Right cardiac atrium (tissue), 5 donors: ENCODE results near the gene NUP188. TPM values are rescaled to one million over a fixed set of nuclear protein-coding genes. Genes with fewer than 3 reads are reported as not detected.
"Not testable (repeated sequence)": the region's sequence is repeated elsewhere in the genome, so short reads cannot be mapped to it uniquely, and the experiment has no call there.

Experiments
- ATAC-seq, 2 donors: fragments of 200-7000 bp; cut with Tn5 transposase; one replicate each; pipeline versions ENCODE4 v1.8.0 to v1.9.1; 2020; ENCODE audit warnings: moderate library complexity in 2 of 2, mild to moderate bottlenecking in 1 of 2
- DNase-seq, 3 donors: peaks; one replicate each; pipeline ENCODE4 v3.0.0-alpha.2; 2020
- H3K27ac ChIP-seq: one replicate; pipeline ENCODE4 v1.5.1; 2013; ENCODE audit warnings: mild to moderate bottlenecking, low read length, control low read depth, moderate library complexity
- H3K27me3 ChIP-seq: one replicate; pipeline ENCODE4 v1.6.1; 2013; ENCODE audit not compliant: control insufficient read depth, insufficient read depth
- H3K4me1 ChIP-seq: one replicate; pipeline ENCODE4 v1.6.1; 2013; ENCODE audit warnings: low read length; ENCODE audit not compliant: control insufficient read depth, insufficient read depth
- H3K4me3 ChIP-seq: one replicate; pipeline ENCODE4 v1.5.1; 2013; ENCODE audit warnings: low read length, control low read depth
- H3K9me3 ChIP-seq: one replicate; pipeline ENCODE4 v1.6.1; 2013; ENCODE audit warnings: low read length; ENCODE audit not compliant: control insufficient read depth
- WGBS: extraction: QIAGEN DNeasy Blood & Tissue Kit; methylation state at CpG from one replicate; pipeline ENCODE4 v1.1.7; 2013; 5-methylcytosine and 5-hydroxymethylcytosine counted together
- intact Hi-C, 4 donors: fragments of 100-400 bp; cut with DNase I; formaldehyde crosslinking; loops; one replicate each; pipeline versions ENCODE4 v1.11.0 to v1.14.0; 2022 to 2023
- polyA plus RNA-seq: library from polyadenylated mRNA; stranded (reverse); fragments of 200-250 nt; gene quantifications from one replicate; pipeline ENCODE4 v1.2.3, GENCODE V29; 2013
- total RNA-seq, 4 donors: library from RNA; stranded (reverse); fragmentation: NEBNext Ultra II Directional; extraction: Animal tissue kit (Norgen Biotek cat#: 25700); gene quantifications; one replicate each; pipeline ENCODE4 v1.2.1, GENCODE V29; 2021
- donor health status: healthy with polysubstance abuse.
- donor health status: DM: no; HTN: yes; CAD: no.
- donor health status: DM: no; HTN: no; CAD: no.
- donor health status: DM: no; HTN: yes; CAD: no; lungs with severe emphysema.
- donor health status: DM: yes; HTN: yes; CAD: no.

Gene NUP188
- total and polyA plus RNA-seq, 5 donors, result 9.8 to 24.6 (median 17.2) TPM

DNA sequence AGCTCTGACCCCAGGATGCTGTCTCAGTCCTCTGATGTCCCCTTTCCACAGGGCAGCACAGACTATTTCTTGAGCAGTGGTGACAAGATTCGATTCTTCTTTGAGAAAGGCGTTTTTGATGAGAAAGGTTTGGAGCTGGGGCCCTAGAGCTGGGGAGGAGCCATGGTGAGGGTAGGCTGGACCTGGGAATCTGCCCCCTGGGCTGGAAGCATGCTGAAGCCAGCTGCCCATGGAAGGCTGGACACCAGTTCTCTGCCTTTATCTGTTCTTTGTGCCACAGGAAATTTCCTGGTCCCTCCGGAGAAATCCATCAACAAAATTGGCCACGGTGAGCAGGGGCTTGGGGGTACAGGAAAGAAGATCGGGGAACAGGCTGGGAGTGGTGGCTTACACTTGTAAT is 13.8 kb upstream of the NUP188 start:
- Histone ChIP-seq H3K9me3 (no peaks in the 10 kb centered on the region), H3K4me1 (no peaks in the 10 kb centered on the region), H3K27me3 (no peaks in the 10 kb centered on the region), H3K27ac (no peak overlapping the region), H3K4me3 (no peak overlapping the region)
- no peak for ATAC-seq
- intact Hi-C loops, result no loop called here
- whole genome bisulfite sequencing, result 83% methylated on average over 5 of the region's 5 CpGs
- no peak for DNase-seq

DNA sequence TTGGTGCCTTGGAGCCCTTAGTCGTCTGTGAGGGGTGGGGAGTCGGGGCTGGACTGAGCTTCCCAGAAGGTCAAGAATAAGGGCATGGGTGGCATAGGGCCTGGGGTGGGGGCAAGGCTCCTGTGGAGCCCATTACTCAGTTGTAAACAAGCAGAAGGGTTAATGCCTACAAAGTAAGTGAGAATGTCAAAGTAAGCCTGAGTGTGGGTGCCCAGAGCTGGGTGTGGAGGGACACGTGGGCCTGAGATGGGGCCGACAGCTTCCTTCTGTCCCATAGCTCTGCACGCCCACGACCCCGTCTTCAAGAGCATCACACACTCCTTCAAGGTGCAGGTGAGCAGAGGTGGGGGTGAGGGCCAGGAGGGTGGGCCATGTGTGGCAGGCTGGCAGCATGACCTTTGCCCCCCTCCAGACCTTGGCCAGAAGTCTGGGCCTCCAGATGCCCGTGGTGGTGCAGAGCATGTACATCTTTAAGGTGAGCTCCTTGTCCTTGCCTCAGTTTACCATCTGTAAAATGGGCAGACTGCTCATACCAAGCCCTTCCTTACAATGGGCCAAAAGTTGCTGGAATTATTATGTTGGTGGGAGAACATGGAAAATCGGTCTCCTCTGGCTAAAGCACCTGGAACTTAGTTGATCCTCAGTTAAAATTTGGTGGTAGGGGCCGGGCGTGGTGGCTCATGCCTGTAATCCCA is 11.2 kb upstream of the NUP188 start:
- no peak overlapping the region for H3K27ac ChIP-seq
- peak in 1 of 3 donors; percentile 18 for DNase-seq
- H3K9me3 ChIP-seq, result no peaks in the 10 kb centered on the region
- H3K27me3 ChIP-seq, result no peaks in the 10 kb centered on the region
- 88% methylated on average over 11 of the region's 11 CpGs for WGBS
- H3K4me3 ChIP-seq, result no peak overlapping the region
- no peaks in the 10 kb centered on the region for H3K4me1 ChIP-seq
- ATAC-seq, result no peak
- intact Hi-C loops, result no loop called here

DNA sequence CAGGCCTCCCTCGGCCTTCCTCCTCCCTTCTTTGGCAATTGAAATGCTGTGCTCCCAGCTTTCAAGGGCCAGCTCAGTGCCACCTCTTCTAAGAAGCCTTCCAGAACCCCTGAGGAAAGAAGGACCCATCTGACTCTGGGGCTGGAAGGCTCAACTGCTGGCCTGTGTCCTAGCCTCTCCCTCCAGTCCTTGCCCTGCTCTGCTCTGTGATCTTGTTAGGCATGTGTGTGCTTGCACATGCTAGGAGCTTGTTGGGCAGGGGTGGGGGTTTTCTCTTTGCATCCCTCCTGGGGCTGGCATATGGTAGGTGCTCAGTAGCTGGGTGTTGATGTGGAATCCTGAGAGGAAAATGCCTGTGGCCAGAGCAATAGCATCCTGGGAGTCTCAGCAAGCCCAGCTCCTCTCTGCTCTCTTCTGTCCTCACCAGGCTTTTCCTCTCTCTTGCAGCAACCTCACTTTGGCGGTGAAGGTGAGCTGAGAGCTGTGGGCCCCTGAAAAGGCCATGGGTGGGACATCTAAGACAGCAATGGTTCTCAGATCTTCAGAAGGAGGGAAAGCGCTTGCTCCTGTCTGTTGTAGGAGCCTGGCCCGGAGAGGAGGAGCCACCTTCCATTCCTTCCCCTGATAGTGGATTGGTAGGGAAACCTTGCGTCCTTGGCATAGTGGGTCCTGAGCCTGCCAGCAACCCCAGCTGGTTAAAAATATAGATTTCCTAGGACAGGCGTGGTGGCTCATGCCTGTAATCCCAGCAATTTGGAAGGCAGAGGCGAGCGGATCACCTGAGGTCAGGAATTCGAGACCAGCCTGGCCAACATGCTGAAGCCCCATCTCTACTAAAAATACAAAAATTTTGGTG is 10.0 kb upstream of the NUP188 start:
- H3K27ac ChIP-seq, result no peak overlapping the region
- WGBS, result 93% methylated on average over 9 of the region's 9 CpGs
- intact Hi-C loops, result no loop called here
- DNase-seq (no peak), ATAC-seq (no peak)
- H3K4me1 ChIP-seq, result no peaks in the 10 kb centered on the region
- H3K4me3 ChIP-seq, result no peak overlapping the region
- H3K27me3 ChIP-seq, result no peaks in the 10 kb centered on the region
- no peaks in the 10 kb centered on the region for H3K9me3 ChIP-seq

DNA sequence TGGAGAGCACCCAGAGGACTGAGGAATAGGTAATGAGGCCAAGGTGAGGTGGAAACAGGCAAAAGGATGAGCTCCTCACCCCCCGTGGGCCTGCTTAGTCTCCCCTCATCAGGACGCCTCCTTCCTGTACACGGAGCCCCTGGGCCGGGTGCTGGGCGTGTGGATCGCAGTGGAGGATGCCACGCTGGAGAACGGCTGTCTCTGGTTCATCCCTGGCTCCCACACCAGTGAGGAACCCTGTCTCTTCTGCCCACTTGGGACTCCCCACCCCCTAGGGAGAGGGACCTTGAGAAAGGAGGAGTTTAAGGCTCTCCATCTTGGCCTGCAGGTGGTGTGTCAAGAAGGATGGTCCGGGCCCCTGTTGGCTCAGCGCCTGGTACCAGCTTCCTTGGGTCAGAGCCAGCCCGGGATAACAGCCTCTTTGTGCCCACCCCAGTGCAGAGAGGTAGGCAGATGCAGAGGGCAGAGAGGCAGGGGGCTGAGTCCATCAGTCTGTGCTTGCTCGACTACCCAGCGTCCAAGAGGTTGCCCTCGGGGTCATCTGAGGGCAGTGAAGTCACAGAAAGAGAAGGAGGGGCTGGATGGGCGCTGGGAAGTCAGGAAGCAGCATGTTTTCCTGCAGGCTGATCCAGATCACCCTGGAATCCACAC is 7.1 kb upstream of the NUP188 start:
- no peak overlapping the region for H3K4me3 ChIP-seq
- WGBS, result 59% methylated on average over 15 of the region's 15 CpGs
- H3K9me3 ChIP-seq, result no peaks in the 10 kb centered on the region
- no peaks in the 10 kb centered on the region for H3K4me1 ChIP-seq
- intact Hi-C loops, result no loop called here
- DNase-seq (peak in 1 of 3 donors; percentile 73), ATAC-seq (peak; percentile 28 to 45)
- no peaks in the 10 kb centered on the region for H3K27me3 ChIP-seq
- H3K27ac ChIP-seq, result no peak overlapping the region

GRCh38 chr9:128940946-128941755 is 6.3 kb upstream of the NUP188 start:
- no peaks in the 10 kb centered on the region for H3K9me3 ChIP-seq
- ATAC-seq (no peak), DNase-seq (no peak)
- no peak overlapping the region for H3K27ac ChIP-seq
- H3K4me1 ChIP-seq, result peaks cover under 1% of the 10 kb centered on the region
- H3K4me3 ChIP-seq, result no peak overlapping the region
- WGBS, result 80% methylated on average over 12 of the region's 12 CpGs
- H3K27me3 ChIP-seq, result no peaks in the 10 kb centered on the region
- intact Hi-C loops, result no loop called here

GRCh38 chr9:128943832-128944620 is 3.5 kb upstream of the NUP188 start:
- intact Hi-C loops, result no loop called here
- H3K27me3 ChIP-seq, result no peaks in the 10 kb centered on the region
- no peak for ATAC-seq
- H3K4me1 ChIP-seq, result peaks cover 7% of the 10 kb centered on the region
- WGBS, result 87% methylated on average over 7 of the region's 7 CpGs
- no peak overlapping the region for H3K4me3 ChIP-seq
- H3K27ac ChIP-seq, result no peak overlapping the region
- H3K9me3 ChIP-seq, result no peaks in the 10 kb centered on the region
- DNase-seq, result no peak

- ATAC-seq, intact Hi-C loops: not testable (repeated sequence)
- 88% methylated on average over 7 of the region's 7 CpGs for WGBS
Observed at GRCh38 chr9:128944966-128945365, 2.5 kb upstream of the NUP188 start.

GRCh38 chr9:128945798-128946501 is 1.5 kb upstream of the NUP188 start:
- peaks cover 7% of the 10 kb centered on the region for H3K4me1 ChIP-seq
- no peak overlapping the region for H3K4me3 ChIP-seq
- DNase-seq (no peak), ATAC-seq (no peak)
- H3K27me3 ChIP-seq, result no peaks in the 10 kb centered on the region
- no peak overlapping the region for H3K27ac ChIP-seq
- intact Hi-C loops, result no loop called here
- WGBS, result 96% methylated on average over 19 of the region's 19 CpGs
- H3K9me3 ChIP-seq, result no peaks in the 10 kb centered on the region

More at GRCh38 chr9:128944966-128945365, 2.5 kb upstream of the NUP188 start:
- H3K27ac ChIP-seq, H3K4me1 ChIP-seq, DNase-seq, H3K9me3 ChIP-seq, H3K27me3 ChIP-seq, H3K4me3 ChIP-seq: not testable (repeated sequence)

- H3K4me1 ChIP-seq, result peaks cover 7% of the 10 kb centered on the region
- intact Hi-C loops, result no loop called here
- H3K4me3 ChIP-seq, result peak overlapping the region; percentile 57
- DNase-seq, result peak in 1 of 3 donors; percentile 74
- no peaks in the 10 kb centered on the region for H3K9me3 ChIP-seq
- H3K27me3 ChIP-seq, result no peaks in the 10 kb centered on the region
- peak; percentile 27 to 31 for ATAC-seq
- H3K27ac ChIP-seq, result peak overlapping the region; percentile 77
- 23% methylated on average over 30 of the region's 30 CpGs for WGBS
Observed at GRCh38 chr9:128946571-128947276, 775 bp upstream of the NUP188 start.
